HL-60/S4 treated with retinoic acid at 250 ng/mL for 4 days and 3 days (cell line): Measurements from ENCODE around the gene KCNJ10.

ENCODE experiments used
- in situ Hi-C: fragments of 300-500 bp; cut with MboI; formaldehyde crosslinking; loops from 2 replicates; pipeline ENCODE4 v1.7.0; 2022; ENCODE audit warnings: low sequenced_read_pairs

The KCNJ10 gene

DNA sequence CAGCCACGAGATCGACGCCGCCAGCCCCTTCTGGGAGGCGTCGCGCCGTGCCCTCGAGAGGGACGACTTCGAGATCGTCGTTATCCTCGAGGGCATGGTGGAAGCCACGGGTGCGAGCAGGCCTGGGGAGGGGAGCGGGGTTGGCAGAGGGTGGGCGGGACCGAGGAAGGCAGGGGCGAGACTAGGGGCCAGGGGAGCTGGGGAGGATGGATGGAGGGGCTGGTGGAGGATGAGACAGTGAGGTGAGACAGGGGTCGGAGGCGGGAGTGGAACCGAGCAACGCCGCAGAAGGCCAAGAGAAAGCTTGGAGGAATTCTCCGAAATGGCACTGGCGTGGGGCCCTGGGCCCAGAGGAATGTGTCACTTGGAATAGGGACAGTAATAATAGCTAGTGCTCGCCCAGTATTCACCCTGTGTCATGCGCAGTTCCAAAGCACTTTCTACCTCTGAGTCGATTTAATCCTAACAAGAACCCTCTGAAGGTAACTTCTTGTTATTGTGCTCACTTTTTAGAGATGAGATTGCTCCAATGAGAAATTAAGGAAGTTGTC lies 14.9 kb upstream of the KCNJ10 start:
- in situ Hi-C loops: no loop called here

DNA sequence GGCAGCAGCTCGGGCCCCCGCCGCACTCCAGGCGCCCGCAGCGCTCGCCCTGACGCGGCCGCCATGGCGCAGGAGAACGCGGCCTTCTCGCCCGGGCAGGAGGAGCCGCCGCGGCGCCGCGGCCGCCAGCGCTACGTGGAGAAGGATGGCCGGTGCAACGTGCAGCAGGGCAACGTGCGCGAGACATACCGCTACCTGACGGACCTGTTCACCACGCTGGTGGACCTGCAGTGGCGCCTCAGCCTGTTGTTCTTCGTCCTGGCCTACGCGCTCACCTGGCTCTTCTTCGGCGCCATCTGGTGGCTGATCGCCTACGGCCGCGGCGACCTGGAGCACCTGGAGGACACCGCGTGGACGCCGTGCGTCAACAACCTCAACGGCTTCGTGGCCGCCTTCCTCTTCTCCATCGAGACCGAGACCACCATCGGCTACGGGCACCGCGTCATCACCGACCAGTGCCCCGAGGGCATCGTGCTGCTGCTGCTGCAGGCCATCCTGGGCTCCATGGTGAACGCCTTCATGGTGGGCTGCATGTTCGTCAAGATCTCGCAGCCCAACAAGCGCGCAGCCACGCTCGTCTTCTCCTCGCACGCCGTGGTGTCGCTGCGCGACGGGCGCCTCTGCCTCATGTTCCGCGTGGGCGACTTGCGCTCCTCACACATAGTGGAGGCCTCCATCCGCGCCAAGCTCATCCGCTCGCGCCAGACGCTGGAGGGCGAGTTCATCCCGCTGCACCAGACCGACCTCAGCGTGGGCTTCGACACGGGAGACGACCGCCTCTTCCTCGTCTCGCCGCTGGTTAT lies 14.2 kb upstream of the KCNJ10 start:
- in situ Hi-C loops: no loop called here

GRCh38 chr1:160082926-160083325 lies 13.0 kb upstream of the KCNJ10 start:
- in situ Hi-C loops: no loop called here

DNA sequence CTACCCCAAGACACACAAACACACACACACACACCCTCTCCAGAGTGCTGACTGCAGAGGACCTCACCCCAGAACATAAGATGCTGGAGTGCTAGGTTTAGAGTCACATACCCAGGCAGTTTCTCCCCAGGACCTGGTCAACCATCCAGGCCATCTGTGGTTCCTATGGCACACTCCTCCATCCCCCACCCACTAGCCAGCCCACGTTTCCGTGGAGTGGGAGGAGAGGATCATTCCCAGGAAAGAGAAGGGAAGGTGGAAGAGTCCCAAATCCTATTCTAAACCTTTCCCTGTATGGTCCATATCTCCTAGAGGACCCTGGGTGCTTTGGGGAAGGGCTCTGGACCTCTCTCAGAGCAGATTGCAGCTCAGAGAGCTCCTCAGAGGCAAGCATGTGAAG lies 12.5 kb upstream of the KCNJ10 start:
- in situ Hi-C loops: no loop called here

GRCh38 chr1:160081261-160081936 lies 11.4 kb upstream of the KCNJ10 start, which contains the start of gene KCNJ9:
Gene KCNJ9, plus strand, starts transcription at chr1:160081538. Its CDS starts 2,493 bp downstream, at chr1:160084031.
- in situ Hi-C loops: no loop called here

GRCh38 chr1:160080381-160081100 lies 10.6 kb upstream of the KCNJ10 start:
- in situ Hi-C loops: no loop called here

- in situ Hi-C loops: no loop called here
Measured at GRCh38 chr1:160079448-160079847, 9.5 kb upstream of the KCNJ10 start.

DNA sequence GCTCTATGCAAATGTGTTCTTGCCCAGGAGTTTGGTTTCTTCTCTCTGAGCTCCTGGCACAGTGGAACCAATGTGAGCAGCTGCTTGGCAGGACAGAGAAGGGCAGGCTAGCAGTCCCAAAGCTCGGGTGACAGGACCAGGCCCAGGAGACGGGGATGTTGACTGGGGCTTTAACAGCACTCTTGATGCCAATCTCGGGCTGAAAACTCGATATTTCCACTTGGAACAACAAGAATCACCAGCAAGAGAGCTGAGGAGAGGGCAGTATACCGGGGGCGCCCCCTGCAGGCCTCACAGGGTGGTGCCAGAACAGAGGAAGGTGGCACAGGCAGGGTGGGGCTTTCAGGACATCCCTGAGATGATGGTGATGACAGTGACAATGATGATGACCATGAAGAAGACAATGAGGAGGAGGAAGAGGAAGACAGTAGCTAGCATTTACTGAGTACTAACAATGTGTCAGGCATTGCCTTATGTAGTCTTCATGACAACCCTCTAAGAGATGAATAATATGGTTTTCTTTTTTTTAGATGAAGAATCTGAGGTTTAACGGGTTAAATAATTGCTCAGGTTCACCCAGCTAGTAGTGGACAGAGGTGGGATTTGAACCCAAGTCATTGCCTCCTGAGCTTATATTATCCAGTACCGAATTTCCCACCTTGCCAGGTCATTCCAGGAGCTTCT lies 8.7 kb upstream of the KCNJ10 start:
- in situ Hi-C loops: no loop called here

DNA sequence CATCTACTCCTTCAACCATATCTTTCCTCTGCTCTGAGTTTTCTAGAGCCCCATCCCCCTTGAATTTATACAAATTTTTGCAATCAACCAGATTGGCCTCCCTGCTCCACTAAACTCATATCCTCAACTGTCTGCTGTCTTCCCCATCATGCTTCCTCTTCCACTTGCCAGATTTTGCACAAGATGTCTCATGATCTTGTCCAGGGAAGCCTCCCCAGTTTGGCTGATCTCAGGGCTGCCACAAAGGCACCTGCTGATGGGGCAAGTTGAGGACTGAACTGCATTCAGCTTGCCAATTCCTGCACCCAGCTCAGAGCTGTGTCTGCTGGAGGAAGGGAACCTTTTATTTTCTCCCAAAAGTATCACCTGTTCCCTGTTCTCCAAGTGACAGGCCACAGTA lies 7.5 kb upstream of the KCNJ10 start:
- in situ Hi-C loops: no loop called here

DNA sequence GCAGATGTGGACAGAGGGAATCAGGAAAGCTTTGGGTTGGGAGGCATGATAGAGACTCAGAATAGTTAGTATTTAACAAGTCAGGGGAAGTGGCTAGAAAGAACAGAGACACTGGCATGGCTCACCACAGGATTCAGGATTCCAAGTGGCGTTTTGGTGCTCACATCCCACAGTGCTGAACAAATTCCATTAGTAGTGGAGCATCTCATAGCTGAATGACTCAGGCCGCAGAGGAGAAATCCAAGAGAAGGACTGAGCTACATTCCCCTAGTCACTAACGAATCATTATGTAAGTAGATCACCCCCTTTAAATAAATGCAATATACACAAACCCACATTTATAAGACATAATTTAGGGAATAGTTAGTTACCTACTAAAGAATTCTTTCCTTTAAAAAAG lies 6.3 kb upstream of the KCNJ10 start:
- in situ Hi-C loops: no loop called here

DNA sequence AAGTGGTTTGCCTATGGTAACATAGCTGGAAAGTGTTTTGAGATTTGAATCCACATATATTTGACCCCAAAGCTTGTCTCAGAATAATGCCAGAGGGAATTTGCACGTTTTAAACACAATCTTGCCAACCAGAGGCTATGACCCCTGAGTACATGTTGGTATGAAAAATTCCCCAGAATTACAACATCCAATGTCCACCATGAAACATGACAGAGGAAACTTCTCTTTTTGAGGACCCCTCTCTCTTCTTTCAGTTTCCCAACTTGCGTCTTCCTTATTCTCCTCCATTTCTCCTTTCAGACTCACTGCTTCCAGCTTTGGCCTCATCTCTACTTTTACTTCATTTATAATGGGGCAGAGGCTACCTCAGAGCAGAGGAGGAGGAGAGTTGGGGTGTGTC lies 5.9 kb upstream of the KCNJ10 start:
- in situ Hi-C loops: no loop called here

- in situ Hi-C loops: no loop called here
Measured at GRCh38 chr1:160074865-160075264, 4.9 kb upstream of the KCNJ10 start.

- in situ Hi-C loops: no loop called here
Measured at GRCh38 chr1:160071289-160071688, 1.3 kb upstream of the KCNJ10 start.

GRCh38 chr1:160070243-160071163 lies 543 bp upstream of the KCNJ10 start:
- in situ Hi-C loops: no loop called here

DNA sequence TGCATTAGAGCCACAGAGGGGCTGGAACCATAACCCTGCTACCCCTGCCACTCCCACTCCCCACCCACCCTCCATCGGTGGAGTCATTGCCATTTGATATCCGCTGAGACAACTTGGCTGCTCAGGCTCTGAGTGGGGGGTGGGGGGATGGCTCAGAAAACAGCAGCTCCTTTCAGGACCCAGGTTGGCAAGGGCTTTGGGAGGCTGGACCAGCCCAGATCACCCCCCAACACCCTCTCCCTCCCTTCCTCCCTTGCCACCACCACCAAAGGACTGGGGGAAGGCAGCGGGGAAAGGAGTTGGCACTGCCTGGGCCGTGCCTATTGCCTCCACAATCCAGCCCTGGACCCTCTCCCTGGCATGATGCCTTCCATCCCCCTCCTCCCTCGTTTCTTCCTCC lies 1.7 kb downstream of the KCNJ10 start:
- in situ Hi-C loops: no loop called here

DNA sequence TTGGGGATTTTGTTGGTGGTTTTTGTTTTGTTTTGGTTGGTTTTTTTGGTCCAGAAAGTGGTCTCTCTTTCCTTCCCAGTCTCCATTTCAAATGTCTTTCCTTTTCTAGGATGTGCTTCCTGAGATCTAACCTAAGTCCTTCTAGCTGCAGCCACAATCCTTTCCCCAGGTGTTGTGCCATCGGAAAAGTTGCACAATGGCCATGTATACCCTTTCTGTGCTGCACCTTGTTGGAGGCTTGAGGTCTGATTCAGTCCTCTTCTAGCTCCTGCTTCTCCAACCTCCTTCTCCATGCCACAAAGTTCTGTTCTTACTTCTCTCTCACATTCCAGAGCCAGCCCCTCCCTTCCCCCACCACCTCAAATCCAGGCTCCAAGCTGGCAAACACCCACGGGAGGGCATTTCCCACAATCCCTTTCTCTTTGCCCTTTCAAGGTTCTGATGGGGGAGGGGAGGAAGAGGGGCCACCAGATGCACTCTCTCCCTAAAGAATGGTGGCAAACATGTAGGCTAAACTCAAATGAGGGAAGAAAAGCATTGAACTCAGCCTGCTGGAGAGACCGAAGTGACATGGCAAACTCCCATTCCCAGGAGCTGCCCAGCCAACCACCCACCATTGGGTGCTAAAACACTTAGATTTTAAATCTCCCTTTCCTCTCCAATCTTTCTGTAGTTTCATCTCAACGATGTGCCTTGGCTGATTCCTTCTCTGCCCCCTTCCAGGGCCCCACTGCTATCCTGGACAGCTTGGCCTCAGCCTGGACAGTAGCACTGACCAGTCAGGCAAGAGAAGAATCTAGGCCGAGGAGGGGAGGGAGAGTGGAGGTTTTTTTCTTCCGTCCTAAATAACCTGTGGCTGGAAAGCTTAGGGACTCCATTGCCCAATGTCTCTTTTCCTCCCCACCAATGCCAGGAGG lies 2.9 kb downstream of the KCNJ10 start:
- in situ Hi-C loops: no loop called here

- in situ Hi-C loops: no loop called here
Measured at GRCh38 chr1:160064746-160065145, 5.2 kb downstream of the KCNJ10 start.

- in situ Hi-C loops: no loop called here
Measured at GRCh38 chr1:160064164-160064563, 5.8 kb downstream of the KCNJ10 start.

DNA sequence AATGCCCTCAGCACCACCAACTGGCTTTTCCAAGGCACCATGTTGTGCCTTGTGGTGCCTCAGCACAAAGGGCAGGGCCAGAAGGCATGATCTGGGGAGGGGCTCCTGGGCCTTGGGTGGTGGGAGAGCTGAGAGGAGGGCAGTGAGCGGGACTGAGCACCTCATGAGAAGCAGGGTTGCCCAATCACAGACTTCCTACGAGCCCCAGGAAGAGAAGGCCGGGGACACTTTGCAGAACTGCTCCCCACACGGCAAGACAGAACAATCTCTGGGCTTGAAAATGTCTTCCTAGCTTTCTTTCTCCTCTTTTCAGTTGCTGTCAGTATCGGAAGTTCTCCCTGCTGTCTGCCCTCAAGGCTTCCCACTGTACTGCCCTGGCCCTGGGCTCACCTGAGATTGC lies 6.8 kb downstream of the KCNJ10 start:
- in situ Hi-C loops: no loop called here
